Measurements from ENCODE around the gene TMEM14C.
"Not testable (repeated sequence)": the region's sequence is repeated elsewhere in the genome, so short reads cannot be mapped to it uniquely, and the experiment has no call there.

Gene TMEM14C

GRCh38 chr6:10721850-10722569, 860 bp upstream of the TMEM14C start:
- no peak for DNase-seq

GRCh38 chr6:10722570-10722819, 375 bp upstream of the TMEM14C start:
- no peak for DNase-seq

- peak; percentile 14 for DNase-seq
Observed at GRCh38 chr6:10723567-10723881, 654 bp downstream of the TMEM14C start.

- no peak for DNase-seq
Observed at GRCh38 chr6:10725044-10725443, 2.2 kb downstream of the TMEM14C start.

- no peak for DNase-seq
Observed at GRCh38 chr6:10725716-10726115, 2.8 kb downstream of the TMEM14C start.

GRCh38 chr6:10730254-10730653, 7.4 kb downstream of the TMEM14C start:
- no peak for DNase-seq

GRCh38 chr6:10733151-10733715, 10.4 kb downstream of the TMEM14C start:
- no peak for DNase-seq

GRCh38 chr6:10733863-10734262, 11.0 kb downstream of the TMEM14C start:
- no peak for DNase-seq

- no peak for DNase-seq
Observed at GRCh38 chr6:10736731-10737130, 13.9 kb downstream of the TMEM14C start.

GRCh38 chr6:10740061-10740460, 17.2 kb downstream of the TMEM14C start:
- DNase-seq = no peak

GRCh38 chr6:10741643-10742042, 18.8 kb downstream of the TMEM14C start:
- not testable (repeated sequence) for DNase-seq

GRCh38 chr6:10742251-10742650, 19.4 kb downstream of the TMEM14C start:
- DNase-seq = no peak

- DNase-seq = no peak
Observed at GRCh38 chr6:10743515-10743914, 20.6 kb downstream of the TMEM14C start.

GRCh38 chr6:10745116-10745515, 22.2 kb downstream of the TMEM14C start:
- no peak for DNase-seq

- DNase-seq = no peak
Observed at GRCh38 chr6:10746915-10747250, 24.0 kb downstream of the TMEM14C start.

GRCh38 chr6:10747251-10747972, 24.5 kb downstream of the TMEM14C start, which contains the start of gene TMEM14B:
TSS of gene TMEM14B (plus strand) at chr6:10747805. CDS start at chr6:10749246, 1,441 bp downstream.
- peak; percentile 88 for DNase-seq

GRCh38 chr6:10749734-10750133, 26.9 kb downstream of the TMEM14C start:
- no peak for DNase-seq

- DNase-seq = not testable (repeated sequence)
Observed at GRCh38 chr6:10750568-10750967, 27.7 kb downstream of the TMEM14C start.

- DNase-seq = not testable (repeated sequence)
Observed at GRCh38 chr6:10751757-10752156, 28.9 kb downstream of the TMEM14C start.

GRCh38 chr6:10756085-10756484, 33.2 kb downstream of the TMEM14C start:
- no peak for DNase-seq

- peak; percentile 77 for DNase-seq
Observed at GRCh38 chr6:10759312-10759839, 36.5 kb downstream of the TMEM14C start.

- no peak for DNase-seq
Observed at GRCh38 chr6:10759884-10760329, 37.0 kb downstream of the TMEM14C start.

- DNase-seq = no peak
Observed at GRCh38 chr6:10763006-10763405, 40.1 kb downstream of the TMEM14C start.

GRCh38 chr6:10769419-10769818, 46.5 kb downstream of the TMEM14C start:
- no peak for DNase-seq
